Panc1 (cell line): Measurements from ENCODE around the gene NYAP2.

Source experiments
- POLR2AphosphoS5 ChIP-seq: IDR thresholded peaks from 2 replicates; pipeline ENCODE4 v1.6.1; 2012; ENCODE audit warnings: mild to moderate bottlenecking, low read depth, low read length, moderate library complexity
- TF ChIP-seq, protein P1 (sequence below), 2 experiments: IDR thresholded peaks; 2 replicates each; pipeline ENCODE4 v1.6.1; 2011 to 2012; ENCODE audit warnings: low read depth in 2 of 2, control low read depth in 1 of 2, low read length in 1 of 2, mild to moderate bottlenecking in 1 of 2, moderate library complexity in 1 of 2; ENCODE audit not compliant: insufficient read depth in 1 of 2

DNA sequence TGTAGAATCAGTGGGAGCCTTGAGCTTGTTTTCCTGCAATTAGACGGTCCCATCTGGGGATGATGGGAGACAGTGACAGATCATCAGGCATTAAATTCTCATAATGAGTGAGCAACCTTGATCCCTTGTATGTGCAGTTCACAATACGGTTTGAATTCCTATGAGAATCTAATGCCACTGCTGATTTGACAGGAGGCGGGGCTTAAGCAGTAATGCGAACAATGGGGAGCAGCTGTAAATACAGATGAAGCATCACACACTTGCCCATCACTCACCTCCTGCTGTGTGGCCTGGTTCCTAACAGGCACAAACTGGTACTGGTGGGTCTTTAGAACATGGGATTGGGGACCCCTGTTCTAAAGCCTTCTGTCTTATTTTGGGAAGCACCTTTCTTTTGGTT lies 17.9 kb upstream of the NYAP2 start:
- TF ChIP-seq, protein P1, sequence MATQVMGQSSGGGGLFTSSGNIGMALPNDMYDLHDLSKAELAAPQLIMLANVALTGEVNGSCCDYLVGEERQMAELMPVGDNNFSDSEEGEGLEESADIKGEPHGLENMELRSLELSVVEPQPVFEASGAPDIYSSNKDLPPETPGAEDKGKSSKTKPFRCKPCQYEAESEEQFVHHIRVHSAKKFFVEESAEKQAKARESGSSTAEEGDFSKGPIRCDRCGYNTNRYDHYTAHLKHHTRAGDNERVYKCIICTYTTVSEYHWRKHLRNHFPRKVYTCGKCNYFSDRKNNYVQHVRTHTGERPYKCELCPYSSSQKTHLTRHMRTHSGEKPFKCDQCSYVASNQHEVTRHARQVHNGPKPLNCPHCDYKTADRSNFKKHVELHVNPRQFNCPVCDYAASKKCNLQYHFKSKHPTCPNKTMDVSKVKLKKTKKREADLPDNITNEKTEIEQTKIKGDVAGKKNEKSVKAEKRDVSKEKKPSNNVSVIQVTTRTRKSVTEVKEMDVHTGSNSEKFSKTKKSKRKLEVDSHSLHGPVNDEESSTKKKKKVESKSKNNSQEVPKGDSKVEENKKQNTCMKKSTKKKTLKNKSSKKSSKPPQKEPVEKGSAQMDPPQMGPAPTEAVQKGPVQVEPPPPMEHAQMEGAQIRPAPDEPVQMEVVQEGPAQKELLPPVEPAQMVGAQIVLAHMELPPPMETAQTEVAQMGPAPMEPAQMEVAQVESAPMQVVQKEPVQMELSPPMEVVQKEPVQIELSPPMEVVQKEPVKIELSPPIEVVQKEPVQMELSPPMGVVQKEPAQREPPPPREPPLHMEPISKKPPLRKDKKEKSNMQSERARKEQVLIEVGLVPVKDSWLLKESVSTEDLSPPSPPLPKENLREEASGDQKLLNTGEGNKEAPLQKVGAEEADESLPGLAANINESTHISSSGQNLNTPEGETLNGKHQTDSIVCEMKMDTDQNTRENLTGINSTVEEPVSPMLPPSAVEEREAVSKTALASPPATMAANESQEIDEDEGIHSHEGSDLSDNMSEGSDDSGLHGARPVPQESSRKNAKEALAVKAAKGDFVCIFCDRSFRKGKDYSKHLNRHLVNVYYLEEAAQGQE (IDR thresholded peaks at IDR 0.05; ENCODE audit: insufficient read depth in 1 of 2, low read depth in 2 of 2, low read length in 1 of 2), result no peak
- no peak for TF ChIP-seq POLR2AphosphoS5
